WTC11 (cell line): ENCODE data around the gene RHOH. TPM values are rescaled to one million over a fixed set of nuclear protein-coding genes. Genes with fewer than 3 reads are reported as not detected.
"Not testable (repeated sequence)": the region's sequence is repeated elsewhere in the genome, so short reads cannot be mapped to it uniquely, and the experiment has no call there.

ENCODE experiments used
- ATAC-seq: fragments of 200-7000 bp; cut with Tn5 transposase; 2 replicates; pipeline ENCODE4 v1.10.0; 2021; ENCODE audit warnings: mild to moderate bottlenecking, moderate library complexity
- CTCF ChIA-PET: fragments of 300-600 bp; sonication (Branson Sonifier 250); formaldehyde crosslinking; loops from one replicate; lab custom pipeline; 2021; ENCODE audit warnings: antibody characterized with exemption; lab: Charles Lee
- POLR2A ChIA-PET: fragments of 350-600 bp; sonication (Branson Sonifier 250); formaldehyde crosslinking; loops from one replicate; lab custom pipeline; 2021; ENCODE audit warnings: antibody characterized with exemption; lab: Charles Lee
- DNase-seq: peaks from one replicate; pipeline ENCODE4 v3.0.0; 2021; ENCODE audit warnings: low spot score
- H3K27ac Mint-ChIP-seq: 2 replicates; pipeline ENCODE4 v1.8.0; 2021; ENCODE audit warnings: mixed read lengths
- H3K27me3 Mint-ChIP-seq: 2 replicates; pipeline ENCODE4 v1.8.0; 2021; ENCODE audit warnings: low read depth, mild to moderate bottlenecking, moderate library complexity, mixed read lengths
- H3K36me3 Mint-ChIP-seq: 2 replicates; pipeline ENCODE4 v1.8.0; 2021; ENCODE audit warnings: mixed read lengths
- H3K4me1 Mint-ChIP-seq: 2 replicates; pipeline ENCODE4 v1.8.0; 2022; ENCODE audit warnings: mixed read lengths
- H3K4me3 Mint-ChIP-seq: 2 replicates; pipeline ENCODE4 v1.8.0; 2021; ENCODE audit warnings: mild to moderate bottlenecking, moderate library complexity, mixed read lengths
- H3K9me3 Mint-ChIP-seq: 2 replicates; pipeline ENCODE4 v1.8.0; 2021; ENCODE audit warnings: mixed read lengths
- ELF4 ChIP-seq: sonication (generic); formaldehyde crosslinking; IDR thresholded peaks from 2 replicates; pipeline ENCODE4 v1.8.1; 2022; ENCODE audit warnings: low read depth, mild to moderate bottlenecking, moderate library complexity, missing genetic modification reagents
- EMX1 ChIP-seq: fragments of 250-450 bp; sonication (Bioruptor Pico); IDR thresholded peaks from 2 replicates; pipeline ENCODE4 v1.8.0; 2021; ENCODE audit warnings: mild to moderate bottlenecking
- ESRRA ChIP-seq: sonication (generic); formaldehyde crosslinking; IDR thresholded peaks from 2 replicates; pipeline ENCODE4 v1.8.1; 2022; ENCODE audit warnings: mild to moderate bottlenecking, missing genetic modification reagents, borderline replicate concordance
- ETV6 ChIP-seq: sonication (generic); formaldehyde crosslinking; IDR thresholded peaks from 2 replicates; pipeline ENCODE4 v1.8.1; 2022; ENCODE audit warnings: mild to moderate bottlenecking, missing genetic modification reagents
- GTF2I ChIP-seq: fragments of 250-450 bp; sonication (Bioruptor Pico); conservative IDR thresholded peaks from 2 replicates; pipeline ENCODE4 v1.4.0; 2021; ENCODE audit warnings: mild to moderate bottlenecking
- HMGA2 ChIP-seq: fragments of 250-450 bp; sonication (Bioruptor Pico); IDR thresholded peaks from 2 replicates; pipeline ENCODE4 v1.4.0; 2021; ENCODE audit warnings: mild to moderate bottlenecking, moderate library complexity
- IRF2 ChIP-seq: sonication (generic); formaldehyde crosslinking; IDR thresholded peaks from 2 replicates; pipeline ENCODE4 v1.8.0; 2022; ENCODE audit warnings: low read depth, missing genetic modification reagents, borderline replicate concordance
- KAT7 ChIP-seq: sonication (generic); formaldehyde crosslinking; IDR thresholded peaks from 2 replicates; pipeline ENCODE4 v1.8.1; 2023; ENCODE audit warnings: missing genetic modification reagents, mild to moderate bottlenecking, borderline replicate concordance
- NR3C1 ChIP-seq: sonication (generic); formaldehyde crosslinking; conservative IDR thresholded peaks from 2 replicates; pipeline ENCODE4 v1.8.1; 2023; ENCODE audit warnings: low read depth, mild to moderate bottlenecking, missing genetic modification reagents
- OVOL2 ChIP-seq: fragments of 250-450 bp; sonication (Bioruptor Pico); IDR thresholded peaks from 2 replicates; pipeline ENCODE4 v1.9.0; 2021; ENCODE audit warnings: mild to moderate bottlenecking, borderline replicate concordance
- PRRX2 ChIP-seq: fragments of 250-450 bp; sonication (Bioruptor Pico); IDR thresholded peaks from 2 replicates; pipeline ENCODE4 v1.8.0; 2021; ENCODE audit warnings: mild to moderate bottlenecking
- RORB ChIP-seq: fragments of 250-450 bp; sonication (Bioruptor Pico); IDR thresholded peaks from 2 replicates; pipeline ENCODE4 v1.9.0; 2021; ENCODE audit warnings: mild to moderate bottlenecking
- SMAD3 ChIP-seq: sonication (generic); formaldehyde crosslinking; IDR thresholded peaks from 2 replicates; pipeline ENCODE4 v1.8.0; 2022; ENCODE audit warnings: missing genetic modification reagents, mild to moderate bottlenecking, borderline replicate concordance
- STAT6 ChIP-seq: sonication (generic); formaldehyde crosslinking; conservative IDR thresholded peaks from 2 replicates; pipeline ENCODE4 v1.8.1; 2023; ENCODE audit warnings: mild to moderate bottlenecking, low read depth, missing genetic modification reagents, moderate library complexity
- USF2 ChIP-seq: sonication (generic); formaldehyde crosslinking; IDR thresholded peaks from 2 replicates; pipeline ENCODE4 v1.8.1; 2023; ENCODE audit warnings: mild to moderate bottlenecking, missing genetic modification reagents, moderate library complexity
- ZNF512 ChIP-seq: sonication (generic); formaldehyde crosslinking; IDR thresholded peaks from 2 replicates; pipeline ENCODE4 v1.8.1; 2022; ENCODE audit warnings: missing genetic modification reagents, borderline replicate concordance
- total RNA-seq: library from RNA; stranded (reverse); gene quantifications from 3 replicates; pipeline ENCODE4 v1.2.3, GENCODE V29; 2021
- TF ChIP-seq, protein P1 (sequence below): fragments of 250-450 bp; sonication (Bioruptor Pico); IDR thresholded peaks from 2 replicates; pipeline ENCODE4 v1.8.0; 2021; ENCODE audit warnings: mild to moderate bottlenecking
- TF ChIP-seq, protein P2 (sequence below): sonication (generic); formaldehyde crosslinking; IDR thresholded peaks from 2 replicates; pipeline ENCODE4 v1.8.0; 2022; ENCODE audit warnings: mild to moderate bottlenecking, missing genetic modification reagents
- TF ChIP-seq, protein P3 (sequence below): sonication (generic); formaldehyde crosslinking; IDR thresholded peaks from 2 replicates; pipeline ENCODE4 v1.8.1; 2022; ENCODE audit warnings: low read depth, mild to moderate bottlenecking, moderate library complexity, missing genetic modification reagents, borderline replicate concordance

Gene RHOH
- total RNA-seq, 1 experiment from 2014 or later: 8.7 TPM

DNA sequence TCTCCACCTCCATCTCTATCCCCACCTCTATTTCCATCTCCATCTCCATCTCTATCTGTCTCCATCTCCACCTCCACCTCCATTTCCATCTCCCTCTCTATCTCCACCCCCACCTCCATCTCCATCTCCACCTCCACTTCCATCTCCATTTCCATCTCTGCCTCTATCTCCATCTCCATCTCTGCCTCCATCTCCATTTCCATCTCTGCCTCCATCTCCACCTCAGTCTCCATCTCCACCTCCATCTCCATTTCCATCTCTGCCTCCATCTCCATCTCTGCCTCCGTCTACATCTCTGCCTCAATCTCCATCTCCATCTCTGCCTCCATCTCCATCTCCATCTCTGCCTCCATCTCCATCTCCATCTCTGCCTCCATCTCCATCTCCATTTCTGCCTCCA, 97.5 kb downstream of the RHOH start (continued):
- TF ChIP-seq STAT6 (no peak), SMAD3 (CRISPR knock-in tag) (no peak), ESRRA (no peak), NR3C1 (no peak), OVOL2 (no peak), ETV6 (CRISPR knock-in tag) (no peak), KAT7 (CRISPR knock-in tag) (no peak), USF2 (CRISPR knock-in tag) (no peak), HMGA2 (no peak), RORB (CRISPR knock-in tag) (no peak)
- TF ChIP-seq, all 79 proteins: peak for 0

DNA sequence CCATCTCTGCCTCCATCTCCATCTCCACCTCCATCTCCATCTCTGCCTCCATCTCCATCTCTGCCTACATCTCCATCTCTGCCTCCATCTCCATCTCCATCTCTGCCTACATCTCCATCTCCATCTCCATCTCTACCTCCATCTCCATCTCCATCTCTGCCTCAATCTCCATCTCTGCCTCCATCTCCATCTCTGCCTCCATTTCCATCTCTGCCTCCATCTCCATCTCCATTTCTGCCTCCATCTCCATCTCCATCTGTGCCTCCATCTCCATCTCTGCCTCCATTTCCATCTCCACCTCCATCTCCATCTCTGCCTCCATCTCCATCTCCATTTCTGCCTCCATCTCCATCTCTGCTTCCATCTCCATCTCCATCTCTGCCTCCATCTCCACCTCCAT, 98.2 kb downstream of the RHOH start:
- H3K4me3 Mint-ChIP-seq, H3K27ac Mint-ChIP-seq, ATAC-seq, POLR2A ChIA-PET, H3K9me3 Mint-ChIP-seq, CTCF ChIA-PET, DNase-seq, H3K27me3 Mint-ChIP-seq, H3K36me3 Mint-ChIP-seq, H3K4me1 Mint-ChIP-seq: not testable (repeated sequence)

- Mint-ChIP-seq H3K27me3 (peaks cover 5% of the 10 kb centered on the region; the same call in 1 of the 2 replicates), H3K9me3 (peaks cover 9% of the 10 kb centered on the region), H3K4me3 (no peak overlapping the region), H3K27ac (no peak overlapping the region), H3K36me3 (peaks cover 4% of the 10 kb centered on the region), H3K4me1 (peaks cover 12% of the 10 kb centered on the region)
- POLR2A ChIA-PET: no interaction called here
- no peak for ATAC-seq
- CTCF ChIA-PET: no interaction called here
- no peak for DNase-seq
- TF ChIP-seq PRRX2 (CRISPR knock-in tag): no peak
- TF ChIP-seq, protein P1, sequence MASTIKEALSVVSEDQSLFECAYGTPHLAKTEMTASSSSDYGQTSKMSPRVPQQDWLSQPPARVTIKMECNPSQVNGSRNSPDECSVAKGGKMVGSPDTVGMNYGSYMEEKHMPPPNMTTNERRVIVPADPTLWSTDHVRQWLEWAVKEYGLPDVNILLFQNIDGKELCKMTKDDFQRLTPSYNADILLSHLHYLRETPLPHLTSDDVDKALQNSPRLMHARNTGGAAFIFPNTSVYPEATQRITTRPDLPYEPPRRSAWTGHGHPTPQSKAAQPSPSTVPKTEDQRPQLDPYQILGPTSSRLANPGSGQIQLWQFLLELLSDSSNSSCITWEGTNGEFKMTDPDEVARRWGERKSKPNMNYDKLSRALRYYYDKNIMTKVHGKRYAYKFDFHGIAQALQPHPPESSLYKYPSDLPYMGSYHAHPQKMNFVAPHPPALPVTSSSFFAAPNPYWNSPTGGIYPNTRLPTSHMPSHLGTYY: no peak
- TF ChIP-seq NR3C1: no peak
- TF ChIP-seq, protein P2, sequence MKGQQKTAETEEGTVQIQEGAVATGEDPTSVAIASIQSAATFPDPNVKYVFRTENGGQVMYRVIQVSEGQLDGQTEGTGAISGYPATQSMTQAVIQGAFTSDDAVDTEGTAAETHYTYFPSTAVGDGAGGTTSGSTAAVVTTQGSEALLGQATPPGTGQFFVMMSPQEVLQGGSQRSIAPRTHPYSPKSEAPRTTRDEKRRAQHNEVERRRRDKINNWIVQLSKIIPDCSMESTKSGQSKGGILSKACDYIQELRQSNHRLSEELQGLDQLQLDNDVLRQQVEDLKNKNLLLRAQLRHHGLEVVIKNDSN: no peak
- no peak for TF ChIP-seq ZNF512 (CRISPR knock-in tag)
- TF ChIP-seq GTF2I: no peak
- TF ChIP-seq ELF4: no peak
- TF ChIP-seq EMX1: no peak
- no peak for TF ChIP-seq IRF2
- no peak for TF ChIP-seq STAT6
- TF ChIP-seq, protein P3, sequence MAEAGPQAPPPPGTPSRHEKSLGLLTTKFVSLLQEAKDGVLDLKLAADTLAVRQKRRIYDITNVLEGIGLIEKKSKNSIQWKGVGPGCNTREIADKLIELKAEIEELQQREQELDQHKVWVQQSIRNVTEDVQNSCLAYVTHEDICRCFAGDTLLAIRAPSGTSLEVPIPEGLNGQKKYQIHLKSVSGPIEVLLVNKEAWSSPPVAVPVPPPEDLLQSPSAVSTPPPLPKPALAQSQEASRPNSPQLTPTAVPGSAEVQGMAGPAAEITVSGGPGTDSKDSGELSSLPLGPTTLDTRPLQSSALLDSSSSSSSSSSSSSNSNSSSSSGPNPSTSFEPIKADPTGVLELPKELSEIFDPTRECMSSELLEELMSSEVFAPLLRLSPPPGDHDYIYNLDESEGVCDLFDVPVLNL (CRISPR knock-in tag): no peak
Measured at GRCh38 chr4:40295572-40295971, 98.7 kb downstream of the RHOH start.
